Endothelial cell of umbilical vein (primary cell): ENCODE measurements around the gene MLIP. TPM values are rescaled to one million over a fixed set of nuclear protein-coding genes. Genes with fewer than 3 reads are reported as not detected.

Source experiments
- BruUV-seq: library from RNA; stranded (reverse); fragments of 400-500 nt; replicated peaks from 2 replicates; lab custom pipeline; 2021; lab: Mats Ljungman, UMichigan
- CTCF ChIA-PET: fragments of 300-600, 350-600 bp; sonication (Branson Sonifier 250); formaldehyde crosslinking; loops from one replicate; lab custom pipeline; 2021; ENCODE audit warnings: antibody characterized with exemption, inconsistent platforms; lab: Charles Lee
- POLR2A ChIA-PET: fragments of 300-600, 350-600 bp; sonication (Branson Sonifier 250); formaldehyde crosslinking; loops from one replicate; lab custom pipeline; 2021; ENCODE audit warnings: antibody characterized with exemption, inconsistent platforms; lab: Charles Lee
- DNase-seq: peaks from one replicate; pipeline ENCODE4 v3.0.0-alpha.2; 2011; ENCODE audit warnings: low read depth, low spot score
- FAIRE-seq: peaks from 2 replicates; lab custom pipeline; 2011; peaks lifted over from hg19 to GRCh38; lab: Jason Lieb, UNC
- H2AFZ ChIP-seq: 2 replicates; pipeline ENCODE4 v1.6.0; 2012; ENCODE audit warnings: low read depth, low read length, control low read depth, inconsistent platforms
- H3K27ac ChIP-seq: 2 replicates; pipeline ENCODE4 v1.5.1; 2011; ENCODE audit warnings: low read depth, mild to moderate bottlenecking, control low read depth, low read length, moderate library complexity; ENCODE audit not compliant: insufficient read depth
- H3K27me3 ChIP-seq, 2 experiments: 2 replicates each; pipeline versions ENCODE4 v1.6.0 to v1.6.1; 2011; ENCODE audit warnings: low read length in 2 of 2, mixed read lengths in 1 of 2; ENCODE audit not compliant: control insufficient read depth in 2 of 2, insufficient read depth in 2 of 2
- H3K36me3 ChIP-seq, 2 experiments: 2 replicates in 1 of 2; 3 replicates in 1 of 2; pipeline ENCODE4 v1.5.1; 2011; ENCODE audit warnings: low read length in 2 of 2, mild to moderate bottlenecking in 1 of 2, moderate library complexity in 1 of 2; ENCODE audit not compliant: control insufficient read depth in 2 of 2, insufficient read depth in 2 of 2; ENCODE audit errors: extremely low read depth in 1 of 2
- H3K4me1 ChIP-seq: 3 replicates; pipeline ENCODE4 v1.5.1; 2011; ENCODE audit warnings: mild to moderate bottlenecking, low read length; ENCODE audit not compliant: control insufficient read depth, insufficient read depth; ENCODE audit errors: extremely low read depth
- H3K4me2 ChIP-seq: 2 replicates; pipeline ENCODE4 v1.6.1; 2011; ENCODE audit warnings: low read length, control low read depth, mixed read lengths; ENCODE audit not compliant: insufficient read depth
- H3K4me3 ChIP-seq, 3 experiments: fragments of 200-600 bp in 1 of 3; sonication (generic), shearing (Covaris generic) in 1 of 3; replicated peaks in 1 of 3; 2 replicates each; pipeline ENCODE4 v1.5.1; 2011 to 2016; ENCODE audit warnings: control low read depth in 3 of 3, low read length in 3 of 3, mild to moderate bottlenecking in 2 of 3, inconsistent platforms in 1 of 3, low read depth in 1 of 3, moderate library complexity in 1 of 3; ENCODE audit not compliant: insufficient read depth in 1 of 3
- H3K79me2 ChIP-seq: 2 replicates; pipeline ENCODE4 v1.6.0; 2012; ENCODE audit warnings: low read length, inconsistent platforms; ENCODE audit not compliant: control insufficient read depth, insufficient read depth
- H3K9ac ChIP-seq: replicated peaks from 2 replicates; pipeline ENCODE3; 2011; ENCODE audit warnings: low read length, control low read depth; ENCODE audit not compliant: insufficient read depth; ENCODE audit errors: extremely low read depth
- H3K9me1 ChIP-seq: replicated peaks from 3 replicates; pipeline ENCODE4 v1.6.0; 2011; ENCODE audit warnings: mild to moderate bottlenecking, low read length; ENCODE audit not compliant: control insufficient read depth, insufficient read depth; ENCODE audit errors: extremely low read depth
- H3K9me3 ChIP-seq: replicated peaks from 2 replicates; pipeline ENCODE4 v1.5.1; 2012; ENCODE audit warnings: low read length, inconsistent platforms; ENCODE audit not compliant: control insufficient read depth, insufficient read depth
- H4K20me1 ChIP-seq: replicated peaks from 2 replicates; pipeline ENCODE3; 2011; ENCODE audit warnings: mild to moderate bottlenecking, low read length; ENCODE audit not compliant: control insufficient read depth, insufficient read depth; ENCODE audit errors: extremely low read depth
- CTCF ChIP-seq, 2 donors: IDR thresholded peaks; 1 replicate in 1 of 2; 2 replicates in 1 of 2; pipeline ENCODE4 v1.5.1; 2011; ENCODE audit warnings: low read length in 2 of 2, mild to moderate bottlenecking in 2 of 2, moderate library complexity in 2 of 2, control low read depth in 1 of 2, inconsistent platforms in 1 of 2, low read depth in 1 of 2; ENCODE audit not compliant: insufficient read depth in 1 of 2; ENCODE audit errors: extremely low read depth in 1 of 2
- EZH2 ChIP-seq: IDR thresholded peaks from 2 replicates; pipeline ENCODE4 v1.6.1; 2012; ENCODE audit warnings: borderline replicate concordance, low read depth, mild to moderate bottlenecking, moderate library complexity, low read length, inconsistent platforms; ENCODE audit not compliant: severe bottlenecking
- FOS ChIP-seq: IDR thresholded peaks from 2 replicates; pipeline ENCODE4 v1.6.1; 2011; ENCODE audit warnings: mild to moderate bottlenecking, low read length, moderate library complexity, borderline replicate concordance; ENCODE audit not compliant: insufficient read depth
- GATA2 ChIP-seq: IDR thresholded peaks from 2 replicates; pipeline ENCODE4 v1.7.0; 2011; ENCODE audit warnings: low read depth, mild to moderate bottlenecking, moderate library complexity, mixed read lengths, low read length; ENCODE audit not compliant: insufficient read length, insufficient read depth
- JUN ChIP-seq: IDR thresholded peaks from 2 replicates; pipeline ENCODE4 v1.6.1; 2011; ENCODE audit warnings: borderline replicate concordance, low read depth; ENCODE audit not compliant: insufficient read length, insufficient read depth
- MAX ChIP-seq: IDR thresholded peaks from 2 replicates; pipeline ENCODE4 v1.6.1; 2011; ENCODE audit not compliant: insufficient read depth, insufficient read length
- MYC ChIP-seq: IDR thresholded peaks from one replicate; pipeline ENCODE4 v1.6.1; 2011; ENCODE audit warnings: mild to moderate bottlenecking, low read depth, low read length
- POLR2A ChIP-seq: IDR thresholded peaks from 2 replicates; pipeline ENCODE4 v1.6.1; 2012; ENCODE audit warnings: low read depth, mild to moderate bottlenecking, control low read depth, low read length
- POLR2AphosphoS5 ChIP-seq: IDR thresholded peaks from 2 replicates; pipeline ENCODE4 v1.6.1; 2012; ENCODE audit warnings: low read depth, mild to moderate bottlenecking, control low read depth, low read length, moderate library complexity; ENCODE audit not compliant: insufficient read depth
- dilution Hi-C: fragments of 300-500 bp; cut with MboI; formaldehyde crosslinking; loops from one replicate; pipeline ENCODE4 v1.15.0; 2019; ENCODE audit warnings: low sequenced_read_pairs; ENCODE audit not compliant: extremely low pct_ligation_motif_present
- intact Hi-C: fragments of 100-400 bp; cut with micrococcal nuclease; formaldehyde crosslinking; loops from one replicate; pipeline ENCODE4 v1.10.0; 2022
- polyA plus RNA-seq, 4 experiments: library from polyadenylated mRNA; depleted of rRNA in 3 of 4; stranded (reverse) in 3 of 4; unstranded in 1 of 4; fragments of >200 nt; gene quantifications; 2 replicates each; pipeline versions ENCODE4 v1.2.1 to v1.2.3, GENCODE V29; 2011 to 2012; ENCODE audit warnings: missing spikeins in 1 of 4
- total RNA-seq: library from RNA; stranded (reverse); gene quantifications from 2 replicates; pipeline ENCODE4 v1.2.3, GENCODE V29; 2021

Gene MLIP
- total and polyA plus RNA-seq, 2 donors (not counting 3 experiments of a cell fraction or from before 2014, with no cell fraction given) = 4.1 to 11.6 TPM

- Histone ChIP-seq H3K27ac (no peak overlapping the region), H3K9me1 (no peaks in the 10 kb centered on the region), H3K4me1 (no peaks in the 10 kb centered on the region), H4K20me1 (no peaks in the 10 kb centered on the region), H3K9ac (no peak overlapping the region), H3K9me3 (no peaks in the 10 kb centered on the region), H2AFZ (no peak overlapping the region), H3K4me3 (no peak overlapping the region), H3K4me2 (no peak overlapping the region), H3K79me2 (no peaks in the 10 kb centered on the region), H3K36me3 (no peaks in the 10 kb centered on the region), H3K27me3 (no peaks in the 10 kb centered on the region)
- no peak for TF ChIP-seq EZH2
- TF ChIP-seq POLR2AphosphoS5 = no peak
- no peak for TF ChIP-seq FOS
- no peak for TF ChIP-seq POLR2A
- TF ChIP-seq GATA2 = no peak
- TF ChIP-seq JUN = no peak
- TF ChIP-seq CTCF (IDR thresholded peaks at IDR 0.05; ENCODE audit: extremely low read depth in 1 of 2, insufficient read depth in 1 of 2, low read depth in 1 of 2, low read length in 2 of 2) = no peak
- TF ChIP-seq MAX = no peak
- TF ChIP-seq MYC = no peak
- dilution Hi-C loops (no loop called here), intact Hi-C loops (no loop called here)
- ChIA-PET CTCF (no interaction called here), POLR2A (no interaction called here)
- DNase-seq = no peak
- BruUV-seq = no TSS peak
- FAIRE-seq = no peak
These were observed 111.0 kb downstream of the MLIP start for GRCh38 chr6:54222217-54222616.
